ENCODE data around the gene ZFX. TPM values are rescaled to one million over a fixed set of nuclear protein-coding genes. Genes with fewer than 3 reads are reported as not detected.

ZFX gene
- total RNA-seq, 4 donors from 2014 or later = 19.2 to 88.0 (median 49.5) TPM

- Histone ChIP-seq H3K27ac (no peak overlapping the region), H3K27me3 (no peaks in the 10 kb centered on the region), H3K4me1 (peaks cover 0 to 3% (median 0%) of the 10 kb centered on the region in 3 donors), H3K9me3 (no peaks in the 10 kb centered on the region), H3K4me3 (no peak overlapping the region), H3K36me3 (peaks cover 0 to 9% (median 0%) of the 10 kb centered on the region in 3 donors)
- intact Hi-C loops (cut with DNase I) = no loop called here
- WGBS, 2 donors = 87 to 91% methylated on average over 4 of the region's 4 CpGs
- DNase-seq = no peak
- no peak for TF ChIP-seq CTCF (IDR thresholded peaks at IDR 0.05)
- no peak for TF ChIP-seq POLR2A (IDR thresholded peaks at IDR 0.05)
Measured at GRCh38 chrX:24186483-24186882, 37.0 kb downstream of the ZFX start.

- intact Hi-C loops (cut with DNase I) = no loop called here
- TF ChIP-seq POLR2A (IDR thresholded peaks at IDR 0.05) = no peak
- no peak for TF ChIP-seq CTCF (IDR thresholded peaks at IDR 0.05)
- Histone ChIP-seq H3K36me3 (peaks cover 0 to 9% (median 0%) of the 10 kb centered on the region in 3 donors), H3K9me3 (no peaks in the 10 kb centered on the region), H3K27ac (no peak overlapping the region), H3K27me3 (no peaks in the 10 kb centered on the region), H3K4me3 (no peak overlapping the region), H3K4me1 (peaks cover 0 to 3% (median 0%) of the 10 kb centered on the region in 3 donors)
- WGBS, 2 donors = 73 to 84% methylated on average over 4 of the region's 4 CpGs
- DNase-seq = no peak
Measured at GRCh38 chrX:24186986-24187385, 37.5 kb downstream of the ZFX start.

GRCh38 chrX:24189490-24189889, 40.0 kb downstream of the ZFX start:
- WGBS, 2 donors = 77 to 89% methylated on average over 2 of the region's 2 CpGs
- no peak overlapping the region for H3K4me3 ChIP-seq

GRCh38 chrX:24190500-24191156, 41.1 kb downstream of the ZFX start:
- WGBS, 2 donors = 67 to 77% methylated on average over 1 to 2 of the region's 2 CpGs
- intact Hi-C loops (cut with DNase I) = no loop called here
- Histone ChIP-seq H3K27ac (no peak overlapping the region), H3K9me3 (no peaks in the 10 kb centered on the region), H3K27me3 (no peaks in the 10 kb centered on the region), H3K4me1 (peaks cover 0 to 3% (median 0%) of the 10 kb centered on the region in 3 donors), H3K36me3 (peaks cover 0 to 2% (median 0%) of the 10 kb centered on the region in 3 donors), H3K4me3 (no peak overlapping the region)
- TF ChIP-seq CTCF (IDR thresholded peaks at IDR 0.05) = no peak
- TF ChIP-seq POLR2A (IDR thresholded peaks at IDR 0.05) = no peak
- DNase-seq = no peak

More at GRCh38 chrX:24189490-24189889, 40.0 kb downstream of the ZFX start:
- Histone ChIP-seq H3K36me3 (peaks cover 0 to 9% (median 0%) of the 10 kb centered on the region in 3 donors), H3K4me1 (peaks cover 0 to 3% (median 0%) of the 10 kb centered on the region in 3 donors), H3K27me3 (no peaks in the 10 kb centered on the region), H3K27ac (no peak overlapping the region), H3K9me3 (no peaks in the 10 kb centered on the region)
- TF ChIP-seq POLR2A (IDR thresholded peaks at IDR 0.05) = no peak
- no peak for TF ChIP-seq CTCF (IDR thresholded peaks at IDR 0.05)
- no peak for DNase-seq
- intact Hi-C loops (cut with DNase I) = no loop called here

GRCh38 chrX:24196509-24196908, 47.0 kb downstream of the ZFX start:
- Histone ChIP-seq H3K36me3 (no peaks in the 10 kb centered on the region), H3K4me1 (peaks cover 0 to 21% (median 0%) of the 10 kb centered on the region in 3 donors), H3K4me3 (no peak overlapping the region), H3K27ac (no peak overlapping the region), H3K9me3 (no peaks in the 10 kb centered on the region), H3K27me3 (no peaks in the 10 kb centered on the region)
- no peak for TF ChIP-seq CTCF (IDR thresholded peaks at IDR 0.05)
- TF ChIP-seq POLR2A (IDR thresholded peaks at IDR 0.05) = no peak
- DNase-seq = no peak
- intact Hi-C loops (cut with DNase I) = no loop called here
- WGBS, 2 donors = 89 to 100% methylated on average over 1 of the region's 1 CpG
